Hepatocyte (in vitro differentiated cells): Measurements from ENCODE around the gene SORCS3. TPM values are rescaled to one million over a fixed set of nuclear protein-coding genes. Genes with fewer than 3 reads are reported as not detected.

Experiments
- DNase-seq: peaks from one replicate; pipeline ENCODE4 v3.0.0-alpha.2; 2016; ENCODE audit warnings: low spot score
- H2AFZ ChIP-seq: fragments of 200-600 bp; sonication (generic); 2 replicates; pipeline ENCODE4 v1.6.0; 2016; ENCODE audit warnings: antibody characterized with exemption, mild to moderate bottlenecking
- H3K27ac ChIP-seq: fragments of 200-600 bp; sonication (generic); 2 replicates; pipeline ENCODE4 v1.5.1; 2016; ENCODE audit warnings: mild to moderate bottlenecking
- H3K27me3 ChIP-seq: fragments of 200-600 bp; sonication (generic); 2 replicates; pipeline ENCODE4 v1.6.1; 2016
- H3K36me3 ChIP-seq: fragments of 200-600 bp; sonication (generic); replicated peaks from 2 replicates; pipeline ENCODE4 v1.5.1; 2016; ENCODE audit warnings: low read depth; ENCODE audit not compliant: insufficient read depth
- H3K4me1 ChIP-seq: fragments of 200-600 bp; sonication (generic); 2 replicates; pipeline ENCODE4 v1.5.1; 2016; ENCODE audit warnings: mild to moderate bottlenecking, moderate library complexity; ENCODE audit not compliant: insufficient read depth
- H3K4me2 ChIP-seq: fragments of 200-600 bp; sonication (generic); 2 replicates; pipeline ENCODE4 v1.6.0; 2016
- H3K4me3 ChIP-seq: fragments of 200-600 bp; sonication (generic); 2 replicates; pipeline ENCODE4 v1.5.1; 2016; ENCODE audit warnings: mild to moderate bottlenecking
- H3K79me2 ChIP-seq: fragments of 200-600 bp; sonication (generic); 2 replicates; pipeline ENCODE4 v1.6.0; 2017; ENCODE audit warnings: mild to moderate bottlenecking
- H3K9me2 ChIP-seq: fragments of 200-600 bp; sonication (generic); replicated peaks from 2 replicates; pipeline ENCODE4 v1.6.0; 2017; ENCODE audit warnings: mild to moderate bottlenecking; ENCODE audit not compliant: insufficient read depth
- H3K9me3 ChIP-seq: fragments of 200-600 bp; sonication (generic); 2 replicates; pipeline ENCODE4 v1.5.1; 2016; ENCODE audit warnings: low read depth, mild to moderate bottlenecking
- H4K20me1 ChIP-seq: fragments of 200-600 bp; sonication (generic); 2 replicates; pipeline ENCODE4 v1.6.0; 2016; ENCODE audit warnings: mild to moderate bottlenecking; ENCODE audit not compliant: insufficient read depth, poor library complexity, severe bottlenecking
- CTCF ChIP-seq: fragments of 200-600 bp; sonication (generic); IDR thresholded peaks from 2 replicates; pipeline ENCODE4 v1.5.1; 2016; ENCODE audit warnings: antibody characterized with exemption, mild to moderate bottlenecking; ENCODE audit not compliant: poor library complexity
- EZH2 ChIP-seq: fragments of 200-600 bp; sonication (generic); IDR thresholded peaks from 2 replicates; pipeline ENCODE4 v1.6.1; 2016; ENCODE audit warnings: antibody characterized with exemption, mild to moderate bottlenecking, borderline replicate concordance
- EZH2phosphoT487 ChIP-seq: fragments of 200-600 bp; sonication (generic); IDR thresholded peaks from one replicate; pipeline ENCODE4 v1.6.1; 2018; ENCODE audit warnings: antibody characterized with exemption, mild to moderate bottlenecking, low read depth, moderate library complexity; ENCODE audit not compliant: unreplicated experiment, severe bottlenecking
- WGBS: methylation state at CpG from one replicate; pipeline ENCODE4 v1.1.6; 2016; ENCODE audit warnings: low lambda C conversion rate; ENCODE audit errors: missing lambda C conversion rate; 5-methylcytosine and 5-hydroxymethylcytosine counted together
- polyA plus RNA-seq: library from polyadenylated mRNA; unstranded; fragments of >200 nt; fragmentation: Nextera tagmentation; extraction: Ambion mirVana; gene quantifications from 2 replicates; pipeline ENCODE4 v1.2.1, GENCODE V29; 2016
- total RNA-seq: library from RNA; depleted of rRNA; stranded (reverse); fragments of >200 nt; gene quantifications from 2 replicates; pipeline ENCODE4 v1.2.3, GENCODE V29; 2014

The SORCS3 gene
- total and polyA plus RNA-seq, 2 experiments from 2014 or later, result 0.59 to 0.80 TPM

- Histone ChIP-seq H3K79me2 (no peaks in the 10 kb centered on the region), H3K4me2 (no peak overlapping the region), H3K4me1 (no peaks in the 10 kb centered on the region), H3K27ac (no peak overlapping the region), H3K27me3 (no peaks in the 10 kb centered on the region), H3K9me3 (no peaks in the 10 kb centered on the region), H2AFZ (no peak overlapping the region), H3K9me2 (no peaks in the 10 kb centered on the region), H4K20me1 (no peaks in the 10 kb centered on the region), H3K36me3 (no peaks in the 10 kb centered on the region), H3K4me3 (no peak overlapping the region)
- DNase-seq, result no peak
- WGBS, result 85% methylated on average over 3 of the region's 3 CpGs
- no peak for TF ChIP-seq CTCF
- no peak for TF ChIP-seq EZH2
- no peak for TF ChIP-seq EZH2phosphoT487
Measured at GRCh38 chr10:105274556-105275070, 633.5 kb downstream of the SORCS3 start.

GRCh38 chr10:105278439-105278838 is 637.3 kb downstream of the SORCS3 start:
- Histone ChIP-seq H3K27ac (no peak overlapping the region), H3K4me2 (no peak overlapping the region), H3K79me2 (no peaks in the 10 kb centered on the region), H4K20me1 (no peaks in the 10 kb centered on the region), H2AFZ (no peak overlapping the region), H3K27me3 (no peaks in the 10 kb centered on the region), H3K9me3 (no peaks in the 10 kb centered on the region), H3K4me3 (no peak overlapping the region), H3K36me3 (no peaks in the 10 kb centered on the region), H3K4me1 (no peaks in the 10 kb centered on the region), H3K9me2 (no peaks in the 10 kb centered on the region)
- DNase-seq, result no peak
- TF ChIP-seq EZH2, result no peak
- 92% methylated on average over 7 of the region's 7 CpGs for WGBS

- H2AFZ ChIP-seq, result no peak overlapping the region
- H3K4me2 ChIP-seq, result no peak overlapping the region
- no peak overlapping the region for H3K4me3 ChIP-seq
- DNase-seq, result no peak
- no peaks in the 10 kb centered on the region for H3K9me3 ChIP-seq
- no peak overlapping the region for H3K27ac ChIP-seq
- H4K20me1 ChIP-seq, result no peaks in the 10 kb centered on the region
- no peaks in the 10 kb centered on the region for H3K4me1 ChIP-seq
- H3K36me3 ChIP-seq, result no peaks in the 10 kb centered on the region
- H3K9me2 ChIP-seq, result no peaks in the 10 kb centered on the region
- H3K27me3 ChIP-seq, result no peaks in the 10 kb centered on the region
- TF ChIP-seq CTCF (no peak), EZH2phosphoT487 (no peak), EZH2 (no peak)
- no peaks in the 10 kb centered on the region for H3K79me2 ChIP-seq
Measured at GRCh38 chr10:105279101-105279500, 638.0 kb downstream of the SORCS3 start.

- Histone ChIP-seq H3K4me1 (no peaks in the 10 kb centered on the region), H3K27ac (no peak overlapping the region), H3K36me3 (no peaks in the 10 kb centered on the region), H3K4me2 (no peak overlapping the region), H3K79me2 (no peaks in the 10 kb centered on the region), H3K4me3 (no peak overlapping the region), H2AFZ (no peak overlapping the region), H3K9me2 (no peaks in the 10 kb centered on the region), H3K9me3 (no peaks in the 10 kb centered on the region), H4K20me1 (no peaks in the 10 kb centered on the region), H3K27me3 (no peaks in the 10 kb centered on the region)
- no peak for DNase-seq
- WGBS, result 86% methylated on average over 1 of the region's 1 CpG
- TF ChIP-seq EZH2, result no peak
- no peak for TF ChIP-seq CTCF
- TF ChIP-seq EZH2phosphoT487, result no peak
Measured at GRCh38 chr10:105280895-105281294, 639.8 kb downstream of the SORCS3 start.
